Prostate gland (tissue), 2 donors: ENCODE measurements around the gene SETBP1. TPM values are rescaled to one million over a fixed set of nuclear protein-coding genes. Genes with fewer than 3 reads are reported as not detected.

ENCODE experiments used
- DNase-seq: peaks from one replicate; pipeline ENCODE4 v3.0.0-alpha.2; 2019; ENCODE audit warnings: low spot score
- H3K27ac ChIP-seq, 2 donors: fragments of 200-600 bp; sonication (generic); 2 replicates each; pipeline ENCODE4 v1.5.1; 2017 to 2019
- H3K27me3 ChIP-seq: fragments of 200-600 bp; sonication (generic); replicated peaks from 2 replicates; pipeline ENCODE4 v1.5.1; 2019; ENCODE audit not compliant: insufficient read depth
- H3K36me3 ChIP-seq, 2 donors: fragments of 200-600 bp; sonication (generic); 1 replicate in 1 of 2; 2 replicates in 1 of 2; pipeline versions ENCODE4 v1.5.1 to v1.8.1; 2017 to 2019
- H3K4me1 ChIP-seq: fragments of 200-600 bp; sonication (generic); replicated peaks from 2 replicates; pipeline ENCODE4 v1.5.1; 2019
- H3K4me3 ChIP-seq, 2 donors: fragments of 200-600 bp; sonication (generic); 2 replicates each; pipeline ENCODE4 v1.5.1; 2017 to 2019
- H3K9me3 ChIP-seq: fragments of 200-600 bp; sonication (generic); 2 replicates; pipeline ENCODE4 v1.5.1; 2017
- CTCF ChIP-seq, 4 experiments: fragments of 200-600 bp in 2 of 4; fragments of 450-650 bp in 2 of 4; sonication (generic) in 2 of 4; IDR thresholded peaks; 1 replicate in 3 of 4; 2 replicates in 1 of 4; pipeline ENCODE4 v1.5.1; 2016 to 2019; ENCODE audit warnings: antibody characterized with exemption in 4 of 4, mild to moderate bottlenecking in 2 of 4, moderate library complexity in 2 of 4
- POLR2A ChIP-seq: fragments of 450-650 bp; IDR thresholded peaks from one replicate; pipeline ENCODE4 v1.6.1; 2016; ENCODE audit warnings: antibody characterized with exemption, mild to moderate bottlenecking
- POLR2AphosphoS5 ChIP-seq: sonication (generic); formaldehyde crosslinking; IDR thresholded peaks from one replicate; pipeline ENCODE4 v1.6.1; 2017; ENCODE audit warnings: antibody characterized with exemption
- WGBS: methylation state at CpG from one replicate; pipeline ENCODE4 v1.1.5; 2018; 5-methylcytosine and 5-hydroxymethylcytosine counted together
- intact Hi-C: fragments of 100-400 bp; cut with DNase I; formaldehyde crosslinking; loops from one replicate; pipeline ENCODE4 v1.14.2; 2022
- total RNA-seq, 2 donors: library from RNA; depleted of rRNA; stranded (reverse); fragments of >200 nt; gene quantifications; one replicate each; pipeline ENCODE4 v1.1.0, GENCODE V29; 2016

Gene SETBP1
- total RNA-seq, 2 donors from 2014 or later: 28.4 to 45.1 TPM

- WGBS: 92% methylated on average over 2 of the region's 2 CpGs
- Histone ChIP-seq H3K4me1 (no peaks in the 10 kb centered on the region), H3K4me3 (no peak overlapping the region), H3K9me3 (no peaks in the 10 kb centered on the region), H3K27ac (no peak overlapping the region), H3K27me3 (no peaks in the 10 kb centered on the region), H3K36me3 (no peaks in the 10 kb centered on the region)
- TF ChIP-seq CTCF (IDR thresholded peaks at IDR 0.05): no peak
- TF ChIP-seq POLR2A: no peak
- no peak for TF ChIP-seq POLR2AphosphoS5
- intact Hi-C loops: no loop called here
- no peak for DNase-seq
These were observed 254.2 kb downstream of the SETBP1 start for GRCh38 chr18:44934901-44935300.

GRCh38 chr18:44935455-44935854, 254.8 kb downstream of the SETBP1 start:
- no peak overlapping the region for H3K27ac ChIP-seq
- no peak overlapping the region for H3K4me3 ChIP-seq
- H3K9me3 ChIP-seq: no peaks in the 10 kb centered on the region
- no peaks in the 10 kb centered on the region for H3K27me3 ChIP-seq
- no peaks in the 10 kb centered on the region for H3K36me3 ChIP-seq
- DNase-seq: no peak
- intact Hi-C loops: no loop called here
- TF ChIP-seq POLR2AphosphoS5: no peak
- no peak for TF ChIP-seq CTCF (IDR thresholded peaks at IDR 0.05)
- no peak for TF ChIP-seq POLR2A
- no peaks in the 10 kb centered on the region for H3K4me1 ChIP-seq

GRCh38 chr18:44936485-44936884, 255.8 kb downstream of the SETBP1 start:
- Histone ChIP-seq H3K9me3 (no peaks in the 10 kb centered on the region), H3K36me3 (no peaks in the 10 kb centered on the region), H3K27me3 (no peaks in the 10 kb centered on the region), H3K4me3 (no peak overlapping the region), H3K27ac (no peak overlapping the region), H3K4me1 (no peaks in the 10 kb centered on the region)
- 72% methylated on average over 6 of the region's 6 CpGs for WGBS
- intact Hi-C loops: no loop called here
- TF ChIP-seq POLR2A (no peak), CTCF (IDR thresholded peaks at IDR 0.05) (no peak), POLR2AphosphoS5 (no peak)
- DNase-seq: no peak

- no peak overlapping the region for H3K27ac ChIP-seq
- no peaks in the 10 kb centered on the region for H3K4me1 ChIP-seq
- DNase-seq: peak; percentile 22
- H3K27me3 ChIP-seq: no peaks in the 10 kb centered on the region
- intact Hi-C loops: no loop called here
- no peaks in the 10 kb centered on the region for H3K9me3 ChIP-seq
- H3K4me3 ChIP-seq: no peak overlapping the region
- TF ChIP-seq POLR2AphosphoS5: no peak
- no peak for TF ChIP-seq POLR2A
- TF ChIP-seq CTCF (IDR thresholded peaks at IDR 0.05): no peak
- no peaks in the 10 kb centered on the region for H3K36me3 ChIP-seq
- WGBS: 33% methylated on average over 12 of the region's 12 CpGs
These were observed 257.5 kb downstream of the SETBP1 start for GRCh38 chr18:44937960-44938719.
